ENCODE measurements around the gene CTTNBP2. TPM values are rescaled to one million over a fixed set of nuclear protein-coding genes. Genes with fewer than 3 reads are reported as not detected.

The CTTNBP2 gene
- total RNA-seq, 1 donor from 2014 or later: 6.6 TPM

- no peak overlapping the region for H3K27ac ChIP-seq
- DNase-seq (no peak), ATAC-seq (no peak)
- TF ChIP-seq CTCF (IDR thresholded peaks at IDR 0.05): no peak
- H3K27me3 ChIP-seq (ENCODE audit: low read depth): no peaks in the 10 kb centered on the region
- no peaks in the 10 kb centered on the region for H3K9me3 ChIP-seq
- no peaks in the 10 kb centered on the region for H3K36me3 ChIP-seq
- intact Hi-C loops (cut with DNase I): no loop called here
- no peaks in the 10 kb centered on the region for H3K4me1 ChIP-seq
- no peak overlapping the region for H3K4me3 ChIP-seq
These were observed 15.5 kb downstream of the CTTNBP2 start for GRCh38 chr7:117857718-117858117.

- H3K36me3 ChIP-seq: no peaks in the 10 kb centered on the region
- ATAC-seq (no peak), DNase-seq (no peak)
- no peak overlapping the region for H3K4me3 ChIP-seq
- H3K9me3 ChIP-seq: no peaks in the 10 kb centered on the region
- no peak for TF ChIP-seq CTCF (IDR thresholded peaks at IDR 0.05)
- H3K27me3 ChIP-seq (ENCODE audit: low read depth): no peaks in the 10 kb centered on the region
- no peak overlapping the region for H3K27ac ChIP-seq
- H3K4me1 ChIP-seq: no peaks in the 10 kb centered on the region
- intact Hi-C loops (cut with DNase I): no loop called here
These were observed 17.0 kb downstream of the CTTNBP2 start for GRCh38 chr7:117856196-117856595.

DNA sequence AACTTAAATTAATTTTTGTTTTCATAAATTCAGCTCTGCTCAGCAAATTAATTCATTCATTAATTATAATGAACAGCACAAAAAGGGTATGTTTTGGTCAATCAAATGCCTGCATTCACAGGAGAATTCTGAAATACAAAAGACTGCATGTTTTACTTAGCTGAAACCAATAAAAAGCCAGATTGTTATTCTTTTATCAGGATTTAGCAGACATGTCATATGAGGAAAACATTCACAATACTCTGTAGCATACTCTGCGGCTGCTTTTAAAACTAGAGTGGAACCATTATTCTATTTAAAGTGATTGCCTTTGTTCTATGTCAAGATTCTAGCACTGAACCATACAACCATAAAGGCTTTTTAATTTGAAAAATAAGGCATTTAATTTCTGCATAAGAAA is 19.1 kb downstream of the CTTNBP2 start:
- no peaks in the 10 kb centered on the region for H3K9me3 ChIP-seq
- no peak overlapping the region for H3K4me3 ChIP-seq
- no peak for DNase-seq
- no peaks in the 10 kb centered on the region for H3K36me3 ChIP-seq
- TF ChIP-seq CTCF (IDR thresholded peaks at IDR 0.05): no peak
- ATAC-seq: no peak
- H3K4me1 ChIP-seq: no peaks in the 10 kb centered on the region
- H3K27ac ChIP-seq: no peak overlapping the region
- intact Hi-C loops (cut with DNase I): no loop called here
- no peaks in the 10 kb centered on the region for H3K27me3 ChIP-seq (ENCODE audit: low read depth)

- DNase-seq: no peak
- intact Hi-C loops (cut with DNase I): no loop called here
- Histone ChIP-seq H3K4me3 (no peak overlapping the region), H3K4me1 (no peaks in the 10 kb centered on the region), H3K27ac (no peak overlapping the region), H3K36me3 (no peaks in the 10 kb centered on the region), H3K27me3 (ENCODE audit: low read depth) (no peaks in the 10 kb centered on the region), H3K9me3 (no peaks in the 10 kb centered on the region)
- ATAC-seq: no peak
- TF ChIP-seq CTCF (IDR thresholded peaks at IDR 0.05): no peak
These were observed 24.3 kb downstream of the CTTNBP2 start for GRCh38 chr7:117848941-117849340.

DNA sequence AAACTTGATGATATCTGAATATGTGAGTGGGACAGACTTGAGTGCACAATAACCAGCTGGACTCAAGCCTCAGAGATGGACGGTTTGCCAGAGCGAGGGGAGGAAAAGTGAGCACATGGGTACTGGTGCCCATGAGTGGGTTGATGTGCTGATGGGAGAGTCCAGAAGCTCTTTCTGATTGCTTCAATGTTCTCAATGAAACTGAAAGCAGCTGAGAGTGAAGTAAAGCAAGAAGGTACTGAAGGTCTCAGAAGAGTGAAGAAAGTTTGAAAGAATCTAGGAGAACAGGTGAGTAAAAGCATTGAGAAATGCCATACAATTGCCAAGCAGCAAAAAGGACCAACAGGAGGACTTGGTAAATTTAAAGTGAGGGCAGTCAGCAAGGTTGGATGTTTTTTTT is 28.6 kb downstream of the CTTNBP2 start:
- no peak overlapping the region for H3K27ac ChIP-seq
- H3K4me3 ChIP-seq: no peak overlapping the region
- H3K9me3 ChIP-seq: no peaks in the 10 kb centered on the region
- no peaks in the 10 kb centered on the region for H3K27me3 ChIP-seq (ENCODE audit: low read depth)
- H3K4me1 ChIP-seq: no peaks in the 10 kb centered on the region
- H3K36me3 ChIP-seq: no peaks in the 10 kb centered on the region
- no peak for ATAC-seq
- intact Hi-C loops (cut with DNase I): no loop called here
- DNase-seq: no peak
- no peak for TF ChIP-seq CTCF (IDR thresholded peaks at IDR 0.05)

- no peaks in the 10 kb centered on the region for H3K9me3 ChIP-seq
- TF ChIP-seq CTCF (IDR thresholded peaks at IDR 0.05): no peak
- ATAC-seq: no peak
- DNase-seq: no peak
- no peaks in the 10 kb centered on the region for H3K36me3 ChIP-seq
- no peaks in the 10 kb centered on the region for H3K27me3 ChIP-seq (ENCODE audit: low read depth)
- H3K4me3 ChIP-seq: no peak overlapping the region
- no peak overlapping the region for H3K27ac ChIP-seq
- intact Hi-C loops (cut with DNase I): no loop called here
- H3K4me1 ChIP-seq: no peaks in the 10 kb centered on the region
These were observed 31.6 kb downstream of the CTTNBP2 start for GRCh38 chr7:117841611-117842010.
